Retinal pigment epithelial cell (primary cell): Measurements from ENCODE around the gene PRSS1.
A peak's percentile ranks its signal among the peaks of the same experiment; 100 is the strongest.

Source experiments
- DNase-seq: peaks from one replicate; pipeline ENCODE4 v3.0.0-alpha.2; 2010; ENCODE audit warnings: low read depth
- H3K4me3 ChIP-seq: 2 replicates; pipeline ENCODE4 v1.5.1; 2011; ENCODE audit warnings: mild to moderate bottlenecking, low read length, control low read depth, moderate library complexity
- TF ChIP-seq, protein P1 (sequence below): conservative IDR thresholded peaks from 2 replicates; pipeline ENCODE4 v1.5.1; 2011; ENCODE audit warnings: low read depth, low read length, control low read depth, inconsistent platforms

PRSS1 gene

DNA sequence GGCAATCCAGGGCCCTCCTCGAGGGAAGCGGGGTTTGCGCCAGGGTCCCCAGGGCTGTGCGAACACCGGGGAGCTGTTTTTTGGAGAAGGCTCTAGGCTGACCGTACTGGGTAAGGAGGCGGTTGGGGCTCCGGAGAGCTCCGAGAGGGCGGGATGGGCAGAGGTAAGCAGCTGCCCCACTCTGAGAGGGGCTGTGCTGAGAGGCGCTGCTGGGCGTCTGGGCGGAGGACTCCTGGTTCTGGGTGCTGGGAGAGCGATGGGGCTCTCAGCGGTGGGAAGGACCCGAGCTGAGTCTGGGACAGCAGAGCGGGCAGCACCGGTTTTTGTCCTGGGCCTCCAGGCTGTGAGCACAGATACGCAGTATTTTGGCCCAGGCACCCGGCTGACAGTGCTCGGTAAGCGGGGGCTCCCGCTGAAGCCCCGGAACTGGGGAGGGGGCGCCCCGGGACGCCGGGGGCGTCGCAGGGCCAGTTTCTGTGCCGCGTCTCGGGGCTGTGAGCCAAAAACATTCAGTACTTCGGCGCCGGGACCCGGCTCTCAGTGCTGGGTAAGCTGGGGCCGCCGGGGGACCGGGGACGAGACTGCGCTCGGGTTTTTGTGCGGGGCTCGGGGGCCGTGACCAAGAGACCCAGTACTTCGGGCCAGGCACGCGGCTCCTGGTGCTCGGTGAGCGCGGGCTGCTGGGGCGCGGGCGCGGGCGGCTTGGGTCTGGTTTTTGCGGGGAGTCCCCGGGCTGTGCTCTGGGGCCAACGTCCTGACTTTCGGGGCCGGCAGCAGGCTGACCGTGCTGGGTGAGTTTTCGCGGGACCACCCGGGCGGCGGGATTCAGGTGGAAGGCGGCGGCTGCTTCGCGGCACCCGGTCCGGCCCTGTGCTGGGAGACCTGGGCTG lies 47.5 kb downstream of the PRSS1 start:
- H3K4me3 ChIP-seq = peak overlapping the region; percentile 48
- DNase-seq = no peak
- TF ChIP-seq, protein P1, sequence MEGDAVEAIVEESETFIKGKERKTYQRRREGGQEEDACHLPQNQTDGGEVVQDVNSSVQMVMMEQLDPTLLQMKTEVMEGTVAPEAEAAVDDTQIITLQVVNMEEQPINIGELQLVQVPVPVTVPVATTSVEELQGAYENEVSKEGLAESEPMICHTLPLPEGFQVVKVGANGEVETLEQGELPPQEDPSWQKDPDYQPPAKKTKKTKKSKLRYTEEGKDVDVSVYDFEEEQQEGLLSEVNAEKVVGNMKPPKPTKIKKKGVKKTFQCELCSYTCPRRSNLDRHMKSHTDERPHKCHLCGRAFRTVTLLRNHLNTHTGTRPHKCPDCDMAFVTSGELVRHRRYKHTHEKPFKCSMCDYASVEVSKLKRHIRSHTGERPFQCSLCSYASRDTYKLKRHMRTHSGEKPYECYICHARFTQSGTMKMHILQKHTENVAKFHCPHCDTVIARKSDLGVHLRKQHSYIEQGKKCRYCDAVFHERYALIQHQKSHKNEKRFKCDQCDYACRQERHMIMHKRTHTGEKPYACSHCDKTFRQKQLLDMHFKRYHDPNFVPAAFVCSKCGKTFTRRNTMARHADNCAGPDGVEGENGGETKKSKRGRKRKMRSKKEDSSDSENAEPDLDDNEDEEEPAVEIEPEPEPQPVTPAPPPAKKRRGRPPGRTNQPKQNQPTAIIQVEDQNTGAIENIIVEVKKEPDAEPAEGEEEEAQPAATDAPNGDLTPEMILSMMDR = no peak

DNA sequence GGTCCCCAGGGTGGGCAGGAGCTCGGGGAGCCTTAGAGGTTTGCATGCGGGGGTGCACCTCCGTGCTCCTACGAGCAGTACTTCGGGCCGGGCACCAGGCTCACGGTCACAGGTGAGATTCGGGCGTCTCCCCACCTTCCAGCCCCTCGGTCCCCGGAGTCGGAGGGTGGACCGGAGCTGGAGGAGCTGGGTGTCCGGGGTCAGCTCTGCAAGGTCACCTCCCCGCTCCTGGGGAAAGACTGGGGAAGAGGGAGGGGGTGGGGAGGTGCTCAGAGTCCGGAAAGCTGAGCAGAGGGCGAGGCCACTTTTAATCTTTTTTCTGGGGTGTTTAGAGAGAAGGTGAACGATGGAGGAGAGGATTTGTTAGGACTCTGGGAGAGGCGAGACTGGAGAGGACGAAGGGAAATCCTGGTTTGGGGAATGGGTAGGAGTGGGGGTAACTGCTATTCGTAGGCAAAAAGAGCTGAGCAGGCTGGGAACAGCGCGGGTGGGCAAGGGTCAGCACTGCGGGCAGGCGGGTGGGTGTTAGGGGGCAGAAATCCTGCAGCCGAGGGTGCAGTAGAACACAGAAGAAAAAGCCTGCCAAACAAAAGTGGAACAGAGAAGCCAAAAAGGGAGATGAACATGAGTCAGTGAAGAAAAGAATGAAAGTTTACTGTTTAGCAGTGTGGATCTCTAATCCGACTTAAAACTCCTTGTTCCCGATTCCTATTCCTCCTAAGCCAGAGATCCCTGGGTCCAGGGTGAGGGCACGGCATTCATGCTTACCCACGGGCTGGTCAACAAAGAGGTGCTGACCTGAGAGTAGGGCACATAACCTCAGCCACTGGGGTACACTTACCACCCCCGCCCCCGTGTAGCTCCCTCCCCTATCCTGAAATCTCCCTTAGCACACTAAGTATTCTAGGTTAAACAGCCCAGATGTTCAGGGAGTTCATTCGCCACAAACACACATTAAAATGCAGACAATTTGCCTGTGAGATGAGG lies 48.4 kb downstream of the PRSS1 start:
- no peak for DNase-seq
- TF ChIP-seq, protein P1 = no peak

DNA sequence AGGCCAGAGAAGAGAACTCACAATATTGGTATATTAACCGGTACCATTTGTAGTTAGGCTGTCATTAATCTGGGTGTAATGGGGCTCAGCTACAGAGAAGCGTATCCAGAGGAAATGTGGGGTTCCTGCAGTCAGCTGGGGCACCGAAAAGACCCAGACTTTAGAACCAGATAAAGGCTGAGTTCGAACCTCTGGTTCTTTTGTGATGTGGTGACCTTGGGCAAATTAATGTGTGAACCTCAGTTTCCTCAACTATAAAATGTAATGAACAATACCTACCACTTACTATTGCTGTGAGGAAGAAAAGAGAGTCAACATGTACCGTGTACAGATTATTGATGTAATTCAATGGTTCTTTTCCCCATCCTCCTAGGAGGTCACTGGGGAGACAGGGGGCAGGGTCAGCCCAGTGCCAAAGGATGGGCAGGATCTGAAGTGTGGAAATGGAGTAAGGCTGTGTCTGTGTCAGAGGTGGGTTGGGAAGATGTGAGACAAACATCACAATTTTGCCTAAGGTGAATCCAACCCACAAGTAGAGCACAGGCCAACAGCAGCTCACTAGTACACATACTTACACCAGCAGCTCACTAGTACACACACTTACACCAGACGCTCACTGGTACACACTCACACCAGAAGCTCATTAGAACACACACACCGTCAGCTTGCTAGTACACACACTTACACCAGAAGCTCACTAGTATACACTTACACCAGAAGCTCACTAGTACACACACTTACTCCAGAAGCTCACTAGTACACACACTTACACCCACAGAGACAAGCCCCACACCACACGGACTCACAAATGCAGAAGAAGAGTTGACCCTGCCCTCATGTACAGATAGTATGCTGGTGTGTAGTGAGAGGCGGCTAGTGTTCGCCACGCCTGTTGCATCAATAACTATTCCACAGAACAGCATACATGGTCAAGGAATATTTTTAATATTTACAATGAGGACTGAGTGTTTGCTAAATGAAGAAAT lies 49.5 kb downstream of the PRSS1 start:
- H3K4me3 ChIP-seq = no peak overlapping the region
- DNase-seq = no peak
- TF ChIP-seq, protein P1 = no peak

More for the DNA sequence above, 48.4 kb downstream of the PRSS1 start:
- H3K4me3 ChIP-seq = peak overlapping the region; percentile 48

DNA sequence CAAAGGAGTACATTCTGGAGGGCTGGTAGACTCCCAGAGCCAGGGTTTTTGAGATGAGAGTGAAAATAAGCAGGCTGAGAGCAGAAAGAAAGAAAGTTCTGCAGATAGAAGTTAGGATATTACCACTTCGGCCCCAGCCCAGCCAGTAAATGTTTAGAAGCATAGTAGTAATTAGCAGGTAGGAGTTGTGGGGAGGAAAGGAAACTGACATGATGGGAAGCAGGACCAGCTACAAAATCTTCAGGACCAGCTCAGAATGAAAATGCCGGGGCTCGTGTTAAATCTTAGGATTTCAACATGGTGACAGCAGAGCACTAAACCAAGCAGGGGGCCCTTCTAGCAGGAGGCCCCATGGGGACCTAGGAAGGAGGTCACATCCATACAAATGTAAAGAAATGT lies 50.2 kb downstream of the PRSS1 start:
- TF ChIP-seq, protein P1 = no peak
- no peak for DNase-seq
- H3K4me3 ChIP-seq = no peak overlapping the region

DNA sequence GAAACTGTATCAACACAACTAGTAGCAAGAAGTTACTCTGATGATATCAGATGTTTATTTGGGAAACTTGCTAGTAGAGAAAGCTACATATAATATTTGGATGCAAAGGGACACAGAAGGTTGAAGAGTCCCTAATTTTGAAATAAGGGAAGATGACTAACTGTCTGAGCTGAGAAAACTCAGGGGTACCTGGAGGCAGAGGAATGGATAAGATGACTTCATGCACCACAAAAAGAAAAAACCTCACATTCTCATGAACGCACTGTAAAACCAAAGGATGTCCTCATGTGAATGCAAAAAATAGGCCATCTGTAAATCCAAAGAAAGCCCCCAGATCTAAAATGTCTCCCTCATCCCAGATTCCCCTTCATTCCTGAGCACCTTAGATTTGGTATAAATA lies 50.8 kb downstream of the PRSS1 start:
- no peak for DNase-seq

More for the DNA sequence above, 50.8 kb downstream of the PRSS1 start:
- TF ChIP-seq, protein P1 = no peak
- no peak overlapping the region for H3K4me3 ChIP-seq
